Ovary (tissue), 9 donors: Measurements from ENCODE around the gene COX4I1. TPM values are rescaled to one million over a fixed set of nuclear protein-coding genes. Genes with fewer than 3 reads are reported as not detected.

Experiments
- DNase-seq, 5 donors: peaks; one replicate each; pipeline ENCODE4 v3.0.0-alpha.2; 2019 to 2020
- H3K27ac ChIP-seq, 2 donors: fragments of 200-600 bp; one replicate each; pipeline versions ENCODE4 v1.5.1 to v1.8.0; 2019 to 2022
- H3K27me3 ChIP-seq: fragments of 200-600 bp; one replicate; pipeline ENCODE4 v1.8.0; 2022
- H3K36me3 ChIP-seq: fragments of 200-600 bp; sonication (generic); one replicate; pipeline ENCODE4 v1.5.1; 2019
- H3K4me1 ChIP-seq: one replicate; pipeline ENCODE4 v1.8.1; 2013; ENCODE audit warnings: mild to moderate bottlenecking, moderate library complexity; ENCODE audit not compliant: insufficient read depth
- H3K4me3 ChIP-seq: fragments of 200-600 bp; sonication (generic); one replicate; pipeline ENCODE4 v1.5.1; 2017
- H3K9me3 ChIP-seq, 2 donors: fragments of 200-600 bp in 1 of 2; sonication (generic) in 1 of 2; one replicate each; pipeline versions ENCODE4 v1.5.1 to v1.8.1; 2013 to 2019; ENCODE audit warnings: mild to moderate bottlenecking in 1 of 2, moderate library complexity in 1 of 2
- EP300 ChIP-seq: sonication (generic); formaldehyde crosslinking; IDR thresholded peaks from one replicate; pipeline ENCODE4 v1.6.1; 2017; ENCODE audit warnings: antibody characterized with exemption
- POLR2A ChIP-seq: fragments of 450-650 bp; IDR thresholded peaks from one replicate; pipeline ENCODE4 v1.6.1; 2017; ENCODE audit warnings: antibody characterized with exemption, mild to moderate bottlenecking, moderate library complexity
- WGBS, 3 donors: extraction: QIAGEN DNeasy Blood & Tissue Kit in 1 of 3; methylation state at CpG; one replicate each; pipeline versions ENCODE4 v1.1.5 to v1.1.7; 2013 to 2017; 5-methylcytosine and 5-hydroxymethylcytosine counted together
- intact Hi-C, 4 donors: fragments of 100-400 bp; cut with DNase I; formaldehyde crosslinking; loops; one replicate each; pipeline versions ENCODE4 v1.11.0 to v1.15.1; 2022 to 2023
- polyA plus RNA-seq, 2 donors: library from polyadenylated mRNA; stranded (reverse); fragments of 200-250 nt in 1 of 2; fragments of 350-450 nt in 1 of 2; fragmentation: Illumina TruSeq in 1 of 2; extraction: RNeasy Lipid Tissue Mini Kit (QIAGEN cat#74804) in 1 of 2; gene quantifications; one replicate each; pipeline ENCODE4 v1.2.3, GENCODE V29; 2013 to 2014
- total RNA-seq, 7 donors: library from RNA; depleted of rRNA in 2 of 7; stranded (reverse); fragments of >200 nt in 2 of 7; fragmentation: NEBNext Ultra II Directional in 3 of 7; extraction: Animal tissue kit (Norgen Biotek cat#: 25700) in 3 of 7; gene quantifications; one replicate each; pipeline versions ENCODE4 v1.1.0 to v1.2.4, GENCODE V29; 2016 to 2023
- TF ChIP-seq, protein P1 (sequence below), 3 donors: fragments of 450-650 bp in 2 of 3; fragments of 200-600 bp in 1 of 3; IDR thresholded peaks; one replicate each; pipeline versions ENCODE4 v1.5.1 to v1.8.0; 2016 to 2022; ENCODE audit warnings: antibody characterized with exemption in 3 of 3, mild to moderate bottlenecking in 1 of 3
- donor health status: DM: no; HTN: no; CAD: no; lungs with moderate emphysema.
- donor health status: DM: no; HTN: no; CAD: no.
- donor health status: Bipolar disorder and iron deficiency.
- donor health status: DM: yes; HTN: yes; CAD: no.
- donor health status: DM: no; HTN: no; CAD: no.
- donor health status: DM: yes; HTN: yes; CAD: no.

The COX4I1 gene
- total and polyA plus RNA-seq, 9 donors: 378 to 750 (median 471) TPM

DNA sequence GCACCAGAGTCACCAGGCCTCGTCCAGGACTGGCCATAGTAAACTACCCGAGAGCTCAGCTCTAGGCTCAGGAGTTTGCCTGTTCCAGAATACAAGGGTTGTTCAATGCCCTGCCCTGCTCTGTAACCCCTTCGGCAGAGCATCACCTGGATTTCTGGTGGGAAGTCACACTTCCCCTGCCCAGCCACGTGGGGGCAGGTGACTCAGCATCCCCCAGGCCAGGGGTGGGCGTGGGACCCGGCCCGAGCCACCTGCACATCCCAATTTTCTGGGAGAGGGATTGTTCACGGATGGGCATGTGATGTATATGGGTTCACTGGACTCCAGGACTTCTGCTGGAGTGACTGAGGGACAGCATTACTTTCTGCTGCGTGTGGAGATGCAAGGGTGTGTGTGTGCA is 25.8 kb downstream of the COX4I1 start:
- Histone ChIP-seq H3K4me1 (no peaks in the 10 kb centered on the region), H3K27me3 (no peaks in the 10 kb centered on the region), H3K4me3 (no peak overlapping the region), H3K27ac (no peak overlapping the region), H3K9me3 (no peaks in the 10 kb centered on the region), H3K36me3 (no peaks in the 10 kb centered on the region)
- 79 to 91% (median 87%) methylated on average over 9 of the region's 9 CpGs for WGBS, 3 donors
- DNase-seq: no peak
- TF ChIP-seq EP300 (no peak), POLR2A (no peak)
- TF ChIP-seq, protein P1, sequence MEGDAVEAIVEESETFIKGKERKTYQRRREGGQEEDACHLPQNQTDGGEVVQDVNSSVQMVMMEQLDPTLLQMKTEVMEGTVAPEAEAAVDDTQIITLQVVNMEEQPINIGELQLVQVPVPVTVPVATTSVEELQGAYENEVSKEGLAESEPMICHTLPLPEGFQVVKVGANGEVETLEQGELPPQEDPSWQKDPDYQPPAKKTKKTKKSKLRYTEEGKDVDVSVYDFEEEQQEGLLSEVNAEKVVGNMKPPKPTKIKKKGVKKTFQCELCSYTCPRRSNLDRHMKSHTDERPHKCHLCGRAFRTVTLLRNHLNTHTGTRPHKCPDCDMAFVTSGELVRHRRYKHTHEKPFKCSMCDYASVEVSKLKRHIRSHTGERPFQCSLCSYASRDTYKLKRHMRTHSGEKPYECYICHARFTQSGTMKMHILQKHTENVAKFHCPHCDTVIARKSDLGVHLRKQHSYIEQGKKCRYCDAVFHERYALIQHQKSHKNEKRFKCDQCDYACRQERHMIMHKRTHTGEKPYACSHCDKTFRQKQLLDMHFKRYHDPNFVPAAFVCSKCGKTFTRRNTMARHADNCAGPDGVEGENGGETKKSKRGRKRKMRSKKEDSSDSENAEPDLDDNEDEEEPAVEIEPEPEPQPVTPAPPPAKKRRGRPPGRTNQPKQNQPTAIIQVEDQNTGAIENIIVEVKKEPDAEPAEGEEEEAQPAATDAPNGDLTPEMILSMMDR (IDR thresholded peaks at IDR 0.05): no peak
- intact Hi-C loops: loop anchor here (10.0 kb wide), 5 partner anchors 99 to 699 kb away; partner anchors contain the start of gene FOXF1 (in 1 of the 4)

GRCh38 chr16:85826686-85827247 is 27.3 kb downstream of the COX4I1 start:
- Histone ChIP-seq H3K9me3 (no peaks in the 10 kb centered on the region), H3K36me3 (no peaks in the 10 kb centered on the region), H3K4me3 (no peak overlapping the region), H3K4me1 (no peaks in the 10 kb centered on the region), H3K27me3 (no peaks in the 10 kb centered on the region), H3K27ac (no peak overlapping the region)
- intact Hi-C loops: loop anchor here (2.0 to 10.0 kb wide), 6 partner anchors 98 to 698 kb away; partner anchors contain the start of gene FOXF1 (in 1 of the 4)
- TF ChIP-seq POLR2A: no peak
- TF ChIP-seq, protein P1 (IDR thresholded peaks at IDR 0.05): no peak
- no peak for TF ChIP-seq EP300
- WGBS, 3 donors: 81 to 83% (median 81%) methylated on average over 16 of the region's 16 CpGs
- DNase-seq: no peak

GRCh38 chr16:85828166-85828565 is 28.7 kb downstream of the COX4I1 start:
- intact Hi-C loops: loop anchor here (10.0 kb wide), 5 partner anchors 97 to 697 kb away; partner anchors contain the start of gene FOXF1 (in 1 of the 4)
- TF ChIP-seq EP300 (no peak), POLR2A (no peak)
- TF ChIP-seq, protein P1 (IDR thresholded peaks at IDR 0.05): no peak
- 42 to 61% (median 53%) methylated on average over 9 of the region's 9 CpGs for WGBS, 3 donors
- H3K27ac ChIP-seq: no peak overlapping the region
- DNase-seq: no peak
- H3K9me3 ChIP-seq: no peaks in the 10 kb centered on the region
- no peak overlapping the region for H3K4me3 ChIP-seq
- H3K27me3 ChIP-seq: no peaks in the 10 kb centered on the region
- H3K4me1 ChIP-seq: no peaks in the 10 kb centered on the region
- H3K36me3 ChIP-seq: no peaks in the 10 kb centered on the region

DNA sequence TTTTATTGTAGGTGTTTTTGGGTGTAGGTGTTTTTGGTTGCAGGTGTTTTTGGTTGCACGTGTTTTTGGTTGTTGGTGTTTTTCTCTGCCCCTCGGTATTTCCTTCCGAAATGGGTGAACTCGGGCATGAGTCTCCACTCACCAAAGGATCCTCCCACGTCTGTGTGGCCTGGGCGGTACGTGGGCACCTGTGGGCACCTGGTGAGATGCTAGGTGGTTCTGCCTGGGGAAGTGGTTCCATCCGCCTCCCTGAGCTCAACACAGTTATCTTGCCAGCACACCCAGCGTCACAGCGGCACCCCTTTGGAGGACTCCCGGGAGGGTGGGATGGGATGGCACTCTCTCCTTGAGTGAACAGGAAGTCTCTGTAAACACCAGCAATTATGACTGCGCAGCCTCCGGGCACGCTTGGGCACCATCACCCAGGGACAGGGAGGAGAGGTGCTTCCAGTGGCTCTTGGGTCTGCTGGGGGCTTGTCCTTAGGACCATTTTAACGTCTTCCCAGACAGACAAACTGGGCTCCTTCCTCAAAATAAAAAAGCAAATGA is 29.8 kb downstream of the COX4I1 start:
- Histone ChIP-seq H3K4me1 (no peaks in the 10 kb centered on the region), H3K36me3 (no peaks in the 10 kb centered on the region), H3K9me3 (no peaks in the 10 kb centered on the region), H3K27me3 (no peaks in the 10 kb centered on the region), H3K27ac (no peak overlapping the region), H3K4me3 (no peak overlapping the region)
- intact Hi-C loops: loop anchor here (10.0 kb wide), 5 partner anchors 96 to 696 kb away; partner anchors contain the start of gene FOXF1 (in 1 of the 4)
- no peak for TF ChIP-seq POLR2A
- TF ChIP-seq, protein P1 (IDR thresholded peaks at IDR 0.05): no peak
- TF ChIP-seq EP300: no peak
- no peak for DNase-seq
- 86 to 90% (median 87%) methylated on average over 15 of the region's 15 CpGs for WGBS, 3 donors
